ENCODE measurements around the gene HSP90B1.

HSP90B1 gene

DNA sequence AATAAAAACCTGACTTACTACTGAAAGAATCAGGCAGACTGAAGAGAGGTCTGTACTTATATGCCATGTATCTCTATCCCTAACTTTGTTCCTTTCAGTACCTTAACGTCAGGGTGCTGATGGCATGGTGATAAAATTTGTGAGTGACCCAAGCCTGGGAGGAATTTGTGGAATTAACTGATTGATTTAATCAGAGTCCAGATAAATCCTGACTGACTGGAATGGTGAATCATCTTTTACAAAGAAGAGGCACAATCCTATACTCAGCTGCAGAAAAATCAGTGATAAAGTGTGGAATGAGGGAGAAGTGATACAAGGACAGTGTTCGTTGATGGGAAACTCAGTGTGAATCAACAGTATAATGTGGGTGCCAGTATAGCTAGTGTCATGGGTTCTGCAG is 39.2 kb downstream of the HSP90B1 start:
- in situ Hi-C loops (cut with MboI; ENCODE audit: low sequenced_read_pairs) = no loop called here

DNA sequence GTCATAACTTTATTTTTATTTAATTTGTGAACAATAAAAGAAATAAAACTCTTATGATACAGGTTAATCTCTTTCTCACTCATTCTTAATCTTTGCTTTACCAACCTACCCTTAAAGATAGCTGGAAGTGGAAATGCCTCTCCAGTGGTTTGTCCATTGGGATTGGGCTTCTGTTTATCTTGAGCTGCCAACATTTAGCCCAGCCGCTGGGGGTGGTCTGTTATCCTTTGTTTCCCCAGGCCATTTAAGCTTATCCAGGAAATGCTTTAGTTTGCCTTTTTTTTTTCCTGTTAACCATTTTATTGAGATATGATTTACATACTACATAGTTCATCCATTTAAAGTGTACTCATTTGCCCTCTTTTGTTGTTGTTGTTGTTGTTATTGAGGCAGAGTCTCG is 43.7 kb downstream of the HSP90B1 start:
- in situ Hi-C loops (cut with MboI; ENCODE audit: low sequenced_read_pairs) = no loop called here

DNA sequence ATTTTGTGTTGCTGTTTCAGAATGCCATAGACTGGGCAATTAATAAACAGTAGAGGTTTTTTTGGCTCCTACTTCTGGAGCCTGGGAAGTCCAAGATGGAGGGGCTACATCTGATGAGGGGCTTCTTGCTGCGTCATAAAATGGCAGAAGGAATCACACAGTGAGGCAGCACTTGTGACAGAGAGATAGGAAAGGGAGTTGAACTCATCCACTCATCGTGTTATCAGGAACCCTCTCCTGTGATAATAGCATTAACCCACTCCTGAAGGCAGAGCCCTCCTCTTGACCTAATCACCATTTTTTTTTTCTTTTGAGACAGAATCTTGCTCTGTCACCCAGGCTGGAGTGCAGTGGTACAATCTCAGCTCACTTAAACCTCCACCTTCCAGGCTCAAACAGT is 45.2 kb downstream of the HSP90B1 start:
- in situ Hi-C loops (cut with MboI; ENCODE audit: low sequenced_read_pairs) = no loop called here

DNA sequence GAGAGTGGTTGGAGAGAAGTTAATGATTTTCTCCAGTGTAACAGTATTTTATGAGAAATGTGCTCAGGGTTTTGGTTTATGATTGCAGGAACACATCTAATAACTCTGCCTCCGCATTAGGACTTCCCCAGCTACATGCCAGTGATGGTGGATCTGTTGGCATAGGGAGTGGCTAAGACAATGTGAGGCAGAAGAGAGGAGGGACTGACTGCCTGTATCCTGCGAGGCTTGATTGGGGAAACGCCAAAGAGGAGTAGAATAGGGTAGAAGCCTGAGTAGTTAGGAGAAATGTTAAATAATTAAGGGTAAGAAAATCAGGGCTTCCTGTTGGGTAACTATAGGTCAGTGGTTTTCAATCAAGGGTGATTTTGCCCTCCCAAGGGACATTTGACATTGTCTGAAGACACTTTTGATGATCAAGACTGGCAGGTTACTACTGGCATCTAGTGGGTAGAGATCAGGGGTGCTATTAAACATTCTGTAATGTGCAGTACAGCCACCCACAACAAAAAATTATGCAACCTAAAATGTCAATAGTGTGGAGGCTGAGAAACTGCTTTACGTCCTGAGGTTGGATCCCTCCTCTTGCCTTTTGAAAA is 48.3 kb downstream of the HSP90B1 start:
- in situ Hi-C loops (cut with MboI; ENCODE audit: low sequenced_read_pairs) = no loop called here

DNA sequence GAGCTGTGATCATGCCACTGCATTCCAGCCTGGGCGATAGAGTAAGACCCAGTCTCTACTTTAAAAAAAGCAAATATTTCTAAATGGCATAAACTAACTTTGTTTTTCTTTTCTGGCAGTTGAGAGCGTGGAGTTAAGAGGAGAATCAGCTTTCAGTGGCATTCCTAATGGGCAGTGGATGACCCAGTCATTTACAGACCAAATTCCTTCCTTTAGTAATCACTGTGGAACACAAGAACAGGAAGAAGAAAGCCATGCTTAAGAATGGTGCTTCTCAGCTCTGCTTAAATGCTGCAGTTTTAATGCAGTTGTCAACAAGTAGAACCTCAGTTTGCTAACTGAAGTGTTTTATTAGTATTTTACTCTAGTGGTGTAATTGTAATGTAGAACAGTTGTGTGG is 56.6 kb downstream of the HSP90B1 start:
- in situ Hi-C loops (cut with MboI; ENCODE audit: low sequenced_read_pairs) = no loop called here

DNA sequence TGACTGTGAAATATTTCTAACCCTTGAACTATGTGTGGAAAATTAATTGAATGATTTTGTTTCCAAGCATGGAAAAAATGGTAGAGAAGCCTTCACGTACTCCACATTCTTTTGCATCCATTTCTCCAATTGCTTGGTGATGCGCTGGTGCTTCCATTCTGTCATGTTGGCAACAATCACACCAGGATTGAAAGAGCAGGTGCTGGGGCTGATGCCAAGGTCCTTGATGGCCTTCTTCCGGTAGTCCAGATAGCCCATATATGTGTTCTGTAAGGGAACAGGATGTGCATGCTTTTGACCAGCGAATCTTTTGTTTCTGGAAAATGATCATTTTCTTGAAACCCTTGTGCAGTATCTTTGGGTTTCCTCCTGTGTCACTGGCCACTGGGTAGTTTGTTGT is 64.0 kb downstream of the HSP90B1 start:
- in situ Hi-C loops (cut with MboI; ENCODE audit: low sequenced_read_pairs) = no loop called here

DNA sequence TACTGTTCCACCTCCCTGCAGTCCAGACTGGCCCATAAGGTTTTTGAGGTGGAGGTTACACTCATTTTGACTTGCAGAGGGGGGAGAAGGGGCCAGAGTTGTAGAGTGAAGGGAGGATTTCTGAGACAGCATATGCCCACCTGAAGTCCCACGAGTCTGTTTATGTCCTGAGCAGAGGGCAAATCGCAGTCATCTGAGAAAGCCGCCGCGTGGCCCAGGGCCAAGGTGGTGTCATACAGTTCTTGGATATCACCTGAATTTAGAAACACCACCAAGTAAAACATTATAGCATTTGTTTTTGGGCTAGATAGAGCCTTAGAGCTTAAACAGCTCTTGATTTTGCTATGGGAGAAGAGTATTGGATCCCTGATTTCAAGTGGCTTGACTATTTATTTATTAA is 66.4 kb downstream of the HSP90B1 start:
- in situ Hi-C loops (cut with MboI; ENCODE audit: low sequenced_read_pairs) = no loop called here

DNA sequence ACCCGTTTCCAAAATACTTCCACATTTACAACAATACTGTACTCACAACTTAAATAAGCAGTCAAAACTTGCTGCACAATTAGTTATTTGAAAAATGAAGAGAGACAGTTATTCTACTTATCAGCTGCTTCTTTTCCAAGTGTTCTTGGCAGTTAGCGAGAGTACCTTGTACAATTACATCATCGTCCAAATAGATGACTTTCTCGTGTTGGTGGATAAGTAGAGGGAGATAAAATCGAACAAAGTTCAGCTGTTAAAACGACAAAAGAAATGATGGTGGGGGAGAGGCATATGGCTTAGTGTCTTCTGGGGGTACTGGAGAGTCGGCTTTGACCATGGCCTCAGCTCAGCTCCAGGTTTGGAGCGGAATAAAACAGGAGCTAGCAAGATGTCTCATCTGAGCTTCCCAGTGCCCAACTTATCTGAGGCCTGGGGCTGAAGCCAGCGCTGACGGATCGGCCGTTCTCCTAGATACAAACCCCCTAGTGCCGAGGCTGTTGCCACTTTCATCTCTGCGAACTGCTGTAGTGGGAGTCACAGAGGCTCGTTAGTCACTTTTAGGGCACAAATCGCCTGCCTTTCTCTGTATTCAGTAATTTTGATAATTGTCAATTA is 67.2 kb downstream of the HSP90B1 start:
- in situ Hi-C loops (cut with MboI; ENCODE audit: low sequenced_read_pairs) = no loop called here
